ENCODE results near the gene NFATC1. TPM values are rescaled to one million over a fixed set of nuclear protein-coding genes. Genes with fewer than 3 reads are reported as not detected.

The NFATC1 gene
- total RNA-seq, 4 donors from 2014 or later = 2.1 to 41.3 (median 7.6) TPM

- H3K27me3 ChIP-seq = no peaks in the 10 kb centered on the region
- DNase-seq = peak in 1 of 3 donors; percentile 11
- H3K27ac ChIP-seq = no peak overlapping the region
- no peak overlapping the region for H3K4me3 ChIP-seq
- H3K36me3 ChIP-seq = peaks cover 0 to 17% (median 0%) of the 10 kb centered on the region in 3 donors
- no peaks in the 10 kb centered on the region for H3K9me3 ChIP-seq
- peaks cover 0 to 6% (median 3%) of the 10 kb centered on the region in 4 donors for H3K4me1 ChIP-seq
- TF ChIP-seq POLR2A (IDR thresholded peaks at IDR 0.05) = no peak
- TF ChIP-seq, protein P1, sequence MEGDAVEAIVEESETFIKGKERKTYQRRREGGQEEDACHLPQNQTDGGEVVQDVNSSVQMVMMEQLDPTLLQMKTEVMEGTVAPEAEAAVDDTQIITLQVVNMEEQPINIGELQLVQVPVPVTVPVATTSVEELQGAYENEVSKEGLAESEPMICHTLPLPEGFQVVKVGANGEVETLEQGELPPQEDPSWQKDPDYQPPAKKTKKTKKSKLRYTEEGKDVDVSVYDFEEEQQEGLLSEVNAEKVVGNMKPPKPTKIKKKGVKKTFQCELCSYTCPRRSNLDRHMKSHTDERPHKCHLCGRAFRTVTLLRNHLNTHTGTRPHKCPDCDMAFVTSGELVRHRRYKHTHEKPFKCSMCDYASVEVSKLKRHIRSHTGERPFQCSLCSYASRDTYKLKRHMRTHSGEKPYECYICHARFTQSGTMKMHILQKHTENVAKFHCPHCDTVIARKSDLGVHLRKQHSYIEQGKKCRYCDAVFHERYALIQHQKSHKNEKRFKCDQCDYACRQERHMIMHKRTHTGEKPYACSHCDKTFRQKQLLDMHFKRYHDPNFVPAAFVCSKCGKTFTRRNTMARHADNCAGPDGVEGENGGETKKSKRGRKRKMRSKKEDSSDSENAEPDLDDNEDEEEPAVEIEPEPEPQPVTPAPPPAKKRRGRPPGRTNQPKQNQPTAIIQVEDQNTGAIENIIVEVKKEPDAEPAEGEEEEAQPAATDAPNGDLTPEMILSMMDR (IDR thresholded peaks at IDR 0.05) = no peak
Observed at GRCh38 chr18:79377187-79377891, 18.4 kb upstream of the NFATC1 start.

DNA sequence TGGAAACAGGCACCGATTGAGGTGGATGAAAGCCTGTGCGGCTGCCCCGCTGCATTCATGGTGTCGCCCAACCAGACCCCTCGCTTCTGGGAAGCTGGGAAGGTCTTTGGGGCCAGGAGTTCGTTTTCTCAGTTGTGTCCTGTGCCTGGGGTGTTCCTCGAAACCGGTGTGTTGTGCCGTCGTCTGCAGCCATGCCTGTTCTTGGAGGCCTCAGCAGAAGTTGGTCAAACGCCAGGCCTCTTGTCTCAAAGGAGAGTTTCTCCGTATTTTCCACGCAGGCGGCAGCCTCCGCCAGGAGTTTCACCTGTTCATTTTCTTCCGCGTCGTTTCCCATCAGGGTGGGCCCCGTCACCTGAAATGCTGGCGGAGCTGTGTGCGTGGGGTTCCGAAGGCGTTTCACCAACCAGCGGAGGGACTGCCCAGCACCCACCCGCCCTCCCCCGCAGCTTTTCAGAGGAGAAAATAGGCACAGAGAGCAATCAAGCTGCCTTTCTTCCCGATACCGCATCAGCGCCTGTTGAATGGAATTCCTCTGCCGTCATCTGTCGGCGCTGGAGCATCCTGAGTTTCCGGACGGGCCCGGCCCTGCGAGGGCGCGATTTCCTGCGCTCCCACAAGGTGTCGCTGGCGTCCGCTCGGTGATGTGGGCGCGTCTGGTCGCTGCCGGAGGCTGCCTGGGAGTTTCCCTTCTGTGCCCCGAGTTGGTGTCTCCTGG lies 17.0 kb upstream of the NFATC1 start:
- H3K27ac ChIP-seq = no peak overlapping the region
- H3K36me3 ChIP-seq = peaks cover 0 to 17% (median 0%) of the 10 kb centered on the region in 3 donors
- no peaks in the 10 kb centered on the region for H3K27me3 ChIP-seq
- peaks cover 0 to 6% (median 3%) of the 10 kb centered on the region in 4 donors for H3K4me1 ChIP-seq
- TF ChIP-seq, protein P1 (IDR thresholded peaks at IDR 0.05) = peak; percentile 90 to 96 (median 94)
- TF ChIP-seq POLR2A (IDR thresholded peaks at IDR 0.05) = no peak
- no peaks in the 10 kb centered on the region for H3K9me3 ChIP-seq
- DNase-seq = peak; percentile 72 to 88 (median 88)
- H3K4me3 ChIP-seq = no peak overlapping the region

- H3K4me3 ChIP-seq = no peak overlapping the region
- peaks cover 0 to 6% (median 3%) of the 10 kb centered on the region in 4 donors for H3K4me1 ChIP-seq
- H3K36me3 ChIP-seq = peaks cover 0 to 17% (median 0%) of the 10 kb centered on the region in 3 donors
- H3K27ac ChIP-seq = no peak overlapping the region
- no peaks in the 10 kb centered on the region for H3K9me3 ChIP-seq
- TF ChIP-seq POLR2A (IDR thresholded peaks at IDR 0.05) = no peak
- TF ChIP-seq, protein P1 (IDR thresholded peaks at IDR 0.05) = no peak
- no peaks in the 10 kb centered on the region for H3K27me3 ChIP-seq
- DNase-seq = no peak
Observed at GRCh38 chr18:79379251-79379905, 16.4 kb upstream of the NFATC1 start.

DNA sequence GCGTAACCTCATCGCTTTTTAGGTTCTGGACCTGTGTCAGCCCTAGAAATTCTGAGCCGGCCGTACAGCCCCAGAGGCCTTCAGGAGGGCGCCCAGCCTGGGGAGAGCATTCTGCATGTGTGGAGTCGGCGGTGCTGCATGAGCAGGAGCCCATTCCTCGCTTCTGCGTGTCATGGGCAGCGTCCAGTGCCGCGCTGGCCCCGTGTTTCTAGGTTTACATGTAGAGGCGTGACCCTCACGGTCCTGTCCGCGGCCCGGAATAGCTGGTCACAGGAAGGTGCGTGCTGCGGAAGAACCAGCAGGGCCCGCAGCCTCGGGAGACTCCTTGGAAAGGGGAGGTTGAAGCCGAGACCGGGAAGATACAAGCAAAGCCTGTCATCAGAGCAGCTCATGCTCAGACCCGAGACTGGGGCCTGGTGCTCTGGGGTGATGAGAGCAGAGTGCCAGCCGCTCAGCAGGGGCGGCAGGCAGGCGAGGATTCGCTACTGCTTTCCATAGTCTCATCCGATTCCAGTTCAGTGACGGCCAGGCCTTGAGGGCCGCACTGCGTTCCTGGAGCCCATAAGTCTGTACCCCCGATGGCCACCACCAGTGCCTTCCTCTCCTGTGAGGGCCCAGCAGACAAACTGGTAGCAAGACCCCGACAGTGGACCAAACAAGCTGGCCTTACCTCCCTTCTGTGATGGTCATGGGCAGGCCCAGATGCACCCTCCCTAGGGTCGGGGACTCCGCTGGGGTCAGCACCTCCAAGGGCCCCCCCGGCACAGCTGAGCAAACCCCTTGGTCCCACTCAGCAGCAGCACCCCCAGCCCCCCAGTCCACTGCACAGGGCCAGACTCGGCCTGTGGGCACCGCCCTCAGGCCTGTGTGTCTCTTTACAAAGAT lies 15.6 kb upstream of the NFATC1 start:
- peaks cover 0 to 11% (median 0%) of the 10 kb centered on the region in 3 donors for H3K36me3 ChIP-seq
- no peak overlapping the region for H3K4me3 ChIP-seq
- no peak overlapping the region for H3K27ac ChIP-seq
- TF ChIP-seq, protein P1 (IDR thresholded peaks at IDR 0.05) = no peak
- TF ChIP-seq POLR2A (IDR thresholded peaks at IDR 0.05) = no peak
- H3K27me3 ChIP-seq = no peaks in the 10 kb centered on the region
- no peaks in the 10 kb centered on the region for H3K9me3 ChIP-seq
- peak in 1 of 3 donors; percentile 15 for DNase-seq
- peaks cover 0 to 6% (median 3%) of the 10 kb centered on the region in 4 donors for H3K4me1 ChIP-seq
